A673 (cell line): ENCODE data around the gene CYP3A4.
"Not testable (repeated sequence)": the region's sequence is repeated elsewhere in the genome, so short reads cannot be mapped to it uniquely, and the experiment has no call there.

ENCODE experiments used
- CTCF ChIP-seq: fragments of 300-800, 200-600 bp; sonication (generic); conservative IDR thresholded peaks from 2 replicates; pipeline ENCODE4 v1.5.1; 2017; ENCODE audit warnings: low read depth, mild to moderate bottlenecking, antibody characterized with exemption, low read length, moderate library complexity, mixed read lengths
- EZH2 ChIP-seq: fragments of 200-600 bp; sonication (generic); IDR thresholded peaks from 2 replicates; pipeline ENCODE4 v1.6.1; 2017; ENCODE audit warnings: borderline replicate concordance, low read depth, mild to moderate bottlenecking, mixed read lengths, antibody characterized with exemption, low read length; ENCODE audit not compliant: poor library complexity, severe bottlenecking

- not testable (repeated sequence) for TF ChIP-seq CTCF, EZH2
Observed at GRCh38 chr7:99795864-99796263, 11.9 kb upstream of the CYP3A4 start.
